ENCODE results near the gene ANXA4.

GRCh38 chr2:69740502-69740951, 1.4 kb upstream of the ANXA4 start:
- TF ChIP-seq, protein P1, sequence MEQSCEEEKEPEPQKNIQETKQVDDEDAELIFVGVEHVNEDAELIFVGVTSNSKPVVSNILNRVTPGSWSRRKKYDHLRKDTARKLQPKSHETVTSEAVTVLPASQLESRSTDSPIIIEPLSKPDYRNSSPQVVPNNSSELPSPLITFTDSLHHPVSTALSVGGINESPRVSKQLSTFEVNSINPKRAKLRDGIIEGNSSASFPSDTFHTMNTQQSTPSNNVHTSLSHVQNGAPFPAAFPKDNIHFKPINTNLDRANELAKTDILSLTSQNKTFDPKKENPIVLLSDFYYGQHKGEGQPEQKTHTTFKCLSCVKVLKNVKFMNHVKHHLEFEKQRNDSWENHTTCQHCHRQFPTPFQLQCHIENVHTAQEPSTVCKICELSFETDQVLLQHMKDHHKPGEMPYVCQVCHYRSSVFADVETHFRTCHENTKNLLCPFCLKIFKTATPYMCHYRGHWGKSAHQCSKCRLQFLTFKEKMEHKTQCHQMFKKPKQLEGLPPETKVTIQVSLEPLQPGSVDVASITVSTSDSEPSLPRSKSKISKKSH (CRISPR knock-in tag; IDR thresholded peaks at IDR 0.05; ENCODE audit: borderline replicate concordance), result no peak
- TF ChIP-seq, protein P2, sequence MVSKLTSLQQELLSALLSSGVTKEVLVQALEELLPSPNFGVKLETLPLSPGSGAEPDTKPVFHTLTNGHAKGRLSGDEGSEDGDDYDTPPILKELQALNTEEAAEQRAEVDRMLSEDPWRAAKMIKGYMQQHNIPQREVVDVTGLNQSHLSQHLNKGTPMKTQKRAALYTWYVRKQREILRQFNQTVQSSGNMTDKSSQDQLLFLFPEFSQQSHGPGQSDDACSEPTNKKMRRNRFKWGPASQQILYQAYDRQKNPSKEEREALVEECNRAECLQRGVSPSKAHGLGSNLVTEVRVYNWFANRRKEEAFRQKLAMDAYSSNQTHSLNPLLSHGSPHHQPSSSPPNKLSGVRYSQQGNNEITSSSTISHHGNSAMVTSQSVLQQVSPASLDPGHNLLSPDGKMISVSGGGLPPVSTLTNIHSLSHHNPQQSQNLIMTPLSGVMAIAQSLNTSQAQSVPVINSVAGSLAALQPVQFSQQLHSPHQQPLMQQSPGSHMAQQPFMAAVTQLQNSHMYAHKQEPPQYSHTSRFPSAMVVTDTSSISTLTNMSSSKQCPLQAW (CRISPR knock-in tag; IDR thresholded peaks at IDR 0.05), result no peak
- no peak for TF ChIP-seq POLR2AphosphoS5 (IDR thresholded peaks at IDR 0.05; ENCODE audit: low read depth, low read length)

Measured in HepG2 (cell line).